Right lobe of liver (tissue), 4 donors: ENCODE measurements around the gene TBCA.

Experiments
- POLR2A ChIP-seq: fragments of 450-650 bp; IDR thresholded peaks from one replicate; pipeline ENCODE4 v1.6.1; 2017; ENCODE audit warnings: antibody characterized with exemption, mild to moderate bottlenecking
- TF ChIP-seq, protein P1 (sequence below), 4 donors: fragments of 200-600 bp in 3 of 4; fragments of 450-650 bp in 1 of 4; IDR thresholded peaks; one replicate each; pipeline versions ENCODE4 v1.5.1 to v1.8.0; 2016 to 2022; ENCODE audit warnings: antibody characterized with exemption in 4 of 4, mild to moderate bottlenecking in 2 of 4
- donor health status: DM: no; HTN: no; CAD: no.
- donor health status: DM: no; HTN: no; CAD: no.
- donor health status: DM: no; HTN: yes; CAD: no.

DNA sequence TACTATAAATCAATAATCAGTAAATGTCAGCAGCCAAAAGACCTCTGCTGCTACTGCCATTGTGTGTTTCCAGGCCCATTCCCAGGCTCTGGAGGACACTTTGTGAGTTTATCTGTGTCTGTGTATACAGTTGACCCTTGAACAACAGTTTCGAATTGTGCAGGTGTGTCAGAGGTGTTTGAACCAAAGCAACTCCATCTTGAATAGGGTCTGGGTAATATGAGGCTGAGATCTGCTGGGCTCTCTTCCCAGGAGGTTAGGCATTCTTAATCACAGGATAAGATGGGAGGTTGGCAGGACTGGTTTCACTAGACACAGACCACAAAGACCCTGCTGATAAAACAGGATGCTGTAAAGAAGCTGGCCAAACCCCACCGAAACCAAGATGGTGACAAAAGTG, 2.3 kb upstream of the TBCA start:
- TF ChIP-seq POLR2A, result no peak
- TF ChIP-seq, protein P1, sequence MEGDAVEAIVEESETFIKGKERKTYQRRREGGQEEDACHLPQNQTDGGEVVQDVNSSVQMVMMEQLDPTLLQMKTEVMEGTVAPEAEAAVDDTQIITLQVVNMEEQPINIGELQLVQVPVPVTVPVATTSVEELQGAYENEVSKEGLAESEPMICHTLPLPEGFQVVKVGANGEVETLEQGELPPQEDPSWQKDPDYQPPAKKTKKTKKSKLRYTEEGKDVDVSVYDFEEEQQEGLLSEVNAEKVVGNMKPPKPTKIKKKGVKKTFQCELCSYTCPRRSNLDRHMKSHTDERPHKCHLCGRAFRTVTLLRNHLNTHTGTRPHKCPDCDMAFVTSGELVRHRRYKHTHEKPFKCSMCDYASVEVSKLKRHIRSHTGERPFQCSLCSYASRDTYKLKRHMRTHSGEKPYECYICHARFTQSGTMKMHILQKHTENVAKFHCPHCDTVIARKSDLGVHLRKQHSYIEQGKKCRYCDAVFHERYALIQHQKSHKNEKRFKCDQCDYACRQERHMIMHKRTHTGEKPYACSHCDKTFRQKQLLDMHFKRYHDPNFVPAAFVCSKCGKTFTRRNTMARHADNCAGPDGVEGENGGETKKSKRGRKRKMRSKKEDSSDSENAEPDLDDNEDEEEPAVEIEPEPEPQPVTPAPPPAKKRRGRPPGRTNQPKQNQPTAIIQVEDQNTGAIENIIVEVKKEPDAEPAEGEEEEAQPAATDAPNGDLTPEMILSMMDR (IDR thresholded peaks at IDR 0.05), result no peak
